CD4-positive, CD25-positive, alpha-beta regulatory T cell (primary cell): ENCODE results near the gene C19orf47. TPM values are rescaled to one million over a fixed set of nuclear protein-coding genes. Genes with fewer than 3 reads are reported as not detected.

ENCODE experiments used
- ATAC-seq, 2 donors: fragments of 150-1000 bp; cut with Tn5 transposase; one replicate each; pipeline ENCODE4 v1.10.0; 2021; ENCODE audit warnings: low read depth in 2 of 2, moderate number of reproducible peaks in 2 of 2, moderate library complexity in 1 of 2
- DNase-seq, 3 donors: peaks; one replicate each; pipeline versions ENCODE4 v3.0.0 to v3.0.0-alpha.2; 2012 to 2022; ENCODE audit warnings: mixed read lengths in 1 of 3
- H3K27ac ChIP-seq: one replicate; pipeline ENCODE4 v1.7.0; 2013; ENCODE audit warnings: mild to moderate bottlenecking, low read length; ENCODE audit not compliant: insufficient read depth, poor library complexity, severe bottlenecking
- H3K27me3 ChIP-seq: one replicate; pipeline ENCODE4 v1.7.0; 2013; ENCODE audit warnings: low read length; ENCODE audit not compliant: control insufficient read depth, insufficient read depth
- H3K36me3 ChIP-seq: one replicate; pipeline ENCODE4 v1.7.0; 2013; ENCODE audit warnings: mild to moderate bottlenecking, low read length, moderate library complexity; ENCODE audit not compliant: control insufficient read depth, insufficient read depth
- H3K4me1 ChIP-seq: 2 replicates; pipeline ENCODE4 v1.7.0; 2013; ENCODE audit warnings: mild to moderate bottlenecking, low read length; ENCODE audit not compliant: insufficient read depth, control insufficient read depth, poor library complexity, severe bottlenecking
- H3K4me3 ChIP-seq: one replicate; pipeline ENCODE4 v1.7.0; 2013; ENCODE audit warnings: low read depth, mild to moderate bottlenecking, low read length, moderate library complexity
- H3K9me3 ChIP-seq, 2 experiments: 1 replicate in 1 of 2; 2 replicates in 1 of 2; pipeline ENCODE4 v1.7.0; 2013; ENCODE audit warnings: low read length in 2 of 2, mild to moderate bottlenecking in 1 of 2, moderate library complexity in 1 of 2; ENCODE audit not compliant: control insufficient read depth in 2 of 2
- H3K27ac Mint-ChIP-seq, 3 donors: one replicate each; pipeline ENCODE4 v1.8.0; 2020 to 2022; ENCODE audit warnings: mild to moderate bottlenecking in 3 of 3, mixed read lengths in 3 of 3, moderate library complexity in 2 of 3
- H3K27me3 Mint-ChIP-seq: one replicate; pipeline ENCODE4 v1.8.0; 2022; ENCODE audit warnings: mild to moderate bottlenecking, mixed read lengths
- H3K36me3 Mint-ChIP-seq: one replicate; pipeline ENCODE4 v1.8.0; 2020; ENCODE audit warnings: mixed read lengths
- H3K4me1 Mint-ChIP-seq, 4 donors: one replicate each; pipeline ENCODE4 v1.8.0; 2020 to 2022; ENCODE audit warnings: mixed read lengths in 4 of 4, mild to moderate bottlenecking in 1 of 4
- H3K4me3 Mint-ChIP-seq, 4 donors: one replicate each; pipeline ENCODE4 v1.8.0; 2020 to 2022; ENCODE audit warnings: mild to moderate bottlenecking in 4 of 4, mixed read lengths in 4 of 4, moderate library complexity in 3 of 4
- H3K9me3 Mint-ChIP-seq, 7 donors: one replicate each; pipeline ENCODE4 v1.8.0; 2020 to 2022; ENCODE audit warnings: mixed read lengths in 7 of 7, mild to moderate bottlenecking in 3 of 7, moderate library complexity in 2 of 7
- polyA plus RNA-seq, 4 donors: library from polyadenylated mRNA; unstranded; fragments of 300-500 nt; fragmentation: Illumina TruSeq; gene quantifications; one replicate each; pipeline ENCODE4 v1.2.3, GENCODE V29; 2021
- total RNA-seq: library from RNA; stranded (reverse); gene quantifications from one replicate; pipeline ENCODE4 v1.2.3, GENCODE V29; 2022

C19orf47 gene
- total and polyA plus RNA-seq, 5 donors from 2014 or later = 5.9 to 12.4 (median 6.8) TPM

GRCh38 chr19:40323705-40324104 is 24.5 kb downstream of the C19orf47 start:
- peaks cover 41% of the 10 kb centered on the region for H3K36me3 Mint-ChIP-seq
- H3K4me1 Mint-ChIP-seq = no peaks in the 10 kb centered on the region
- no peaks in the 10 kb centered on the region for H3K27me3 Mint-ChIP-seq
- ATAC-seq = no peak
- no peaks in the 10 kb centered on the region for H3K9me3 ChIP-seq
- no peak overlapping the region for H3K4me3 ChIP-seq
- H3K27ac ChIP-seq = no peak overlapping the region
- peaks cover 64% of the 10 kb centered on the region for H3K36me3 ChIP-seq
- no peak for DNase-seq
- no peak overlapping the region for H3K4me3 Mint-ChIP-seq
- H3K27ac Mint-ChIP-seq = no peak overlapping the region
- H3K9me3 Mint-ChIP-seq = no peaks in the 10 kb centered on the region
- no peaks in the 10 kb centered on the region for H3K4me1 ChIP-seq
- no peaks in the 10 kb centered on the region for H3K27me3 ChIP-seq

GRCh38 chr19:40322951-40323615 is 25.1 kb downstream of the C19orf47 start:
- Mint-ChIP-seq H3K27me3 (no peaks in the 10 kb centered on the region), H3K4me3 (no peak overlapping the region), H3K27ac (no peak overlapping the region), H3K4me1 (no peaks in the 10 kb centered on the region), H3K36me3 (peaks cover 40% of the 10 kb centered on the region), H3K9me3 (no peaks in the 10 kb centered on the region)
- ATAC-seq = no peak
- no peak overlapping the region for H3K4me3 ChIP-seq
- no peaks in the 10 kb centered on the region for H3K9me3 ChIP-seq
- no peak overlapping the region for H3K27ac ChIP-seq
- peaks cover 58% of the 10 kb centered on the region for H3K36me3 ChIP-seq
- H3K27me3 ChIP-seq = no peaks in the 10 kb centered on the region
- H3K4me1 ChIP-seq = no peaks in the 10 kb centered on the region
- DNase-seq = no peak

GRCh38 chr19:40322271-40322610 is 26.0 kb downstream of the C19orf47 start:
- Mint-ChIP-seq H3K27ac (no peak overlapping the region), H3K4me3 (no peak overlapping the region), H3K4me1 (no peaks in the 10 kb centered on the region), H3K27me3 (no peaks in the 10 kb centered on the region), H3K36me3 (peaks cover 40% of the 10 kb centered on the region), H3K9me3 (no peaks in the 10 kb centered on the region)
- DNase-seq = no peak
- no peak overlapping the region for H3K4me3 ChIP-seq
- H3K27me3 ChIP-seq = no peaks in the 10 kb centered on the region
- H3K36me3 ChIP-seq = peaks cover 51% of the 10 kb centered on the region
- no peaks in the 10 kb centered on the region for H3K9me3 ChIP-seq
- no peak for ATAC-seq
- no peaks in the 10 kb centered on the region for H3K4me1 ChIP-seq
- no peak overlapping the region for H3K27ac ChIP-seq

- no peak overlapping the region for H3K27ac Mint-ChIP-seq
- no peaks in the 10 kb centered on the region for H3K9me3 ChIP-seq
- no peak for ATAC-seq
- H3K27ac ChIP-seq = no peak overlapping the region
- no peaks in the 10 kb centered on the region for H3K27me3 Mint-ChIP-seq
- no peak overlapping the region for H3K4me3 Mint-ChIP-seq
- DNase-seq = no peak
- no peaks in the 10 kb centered on the region for H3K27me3 ChIP-seq
- H3K4me1 ChIP-seq = no peaks in the 10 kb centered on the region
- no peaks in the 10 kb centered on the region for H3K4me1 Mint-ChIP-seq
- peaks cover 40% of the 10 kb centered on the region for H3K36me3 Mint-ChIP-seq
- peaks cover 51% of the 10 kb centered on the region for H3K36me3 ChIP-seq
- no peaks in the 10 kb centered on the region for H3K9me3 Mint-ChIP-seq
- H3K4me3 ChIP-seq = no peak overlapping the region
Observed at GRCh38 chr19:40321566-40322270, 26.5 kb downstream of the C19orf47 start.

GRCh38 chr19:40321076-40321475 is 27.1 kb downstream of the C19orf47 start:
- no peak overlapping the region for H3K27ac ChIP-seq
- Mint-ChIP-seq H3K36me3 (peaks cover 38% of the 10 kb centered on the region), H3K27me3 (no peaks in the 10 kb centered on the region), H3K4me1 (no peaks in the 10 kb centered on the region), H3K27ac (no peak overlapping the region), H3K4me3 (no peak overlapping the region), H3K9me3 (no peaks in the 10 kb centered on the region)
- no peaks in the 10 kb centered on the region for H3K4me1 ChIP-seq
- ATAC-seq = no peak
- no peaks in the 10 kb centered on the region for H3K27me3 ChIP-seq
- H3K9me3 ChIP-seq = no peaks in the 10 kb centered on the region
- no peak overlapping the region for H3K4me3 ChIP-seq
- H3K36me3 ChIP-seq = peaks cover 45% of the 10 kb centered on the region
- no peak for DNase-seq

GRCh38 chr19:40320558-40320935 is 27.6 kb downstream of the C19orf47 start:
- no peaks in the 10 kb centered on the region for H3K27me3 ChIP-seq
- Mint-ChIP-seq H3K27me3 (no peaks in the 10 kb centered on the region), H3K9me3 (no peaks in the 10 kb centered on the region), H3K27ac (peak overlapping the region in 1 of 3 donors; percentile 69), H3K36me3 (peaks cover 33% of the 10 kb centered on the region), H3K4me3 (no peak overlapping the region), H3K4me1 (no peaks in the 10 kb centered on the region)
- peaks cover 40% of the 10 kb centered on the region for H3K36me3 ChIP-seq
- no peaks in the 10 kb centered on the region for H3K9me3 ChIP-seq
- no peaks in the 10 kb centered on the region for H3K4me1 ChIP-seq
- no peak overlapping the region for H3K27ac ChIP-seq
- DNase-seq (no peak), ATAC-seq (no peak)
- H3K4me3 ChIP-seq = no peak overlapping the region

- Mint-ChIP-seq H3K9me3 (no peaks in the 10 kb centered on the region), H3K4me3 (no peak overlapping the region), H3K4me1 (no peaks in the 10 kb centered on the region), H3K27ac (no peak overlapping the region), H3K27me3 (no peaks in the 10 kb centered on the region), H3K36me3 (peaks cover 8% of the 10 kb centered on the region)
- H3K27ac ChIP-seq = no peak overlapping the region
- no peak for DNase-seq
- H3K36me3 ChIP-seq = peaks cover 16% of the 10 kb centered on the region
- H3K4me3 ChIP-seq = no peak overlapping the region
- no peaks in the 10 kb centered on the region for H3K9me3 ChIP-seq
- ATAC-seq = no peak
- no peaks in the 10 kb centered on the region for H3K27me3 ChIP-seq
- H3K4me1 ChIP-seq = no peaks in the 10 kb centered on the region
Observed at GRCh38 chr19:40317338-40317737, 30.9 kb downstream of the C19orf47 start.
